Progenitor cell of endocrine pancreas (in vitro differentiated cells): ENCODE results near the gene SYT2. TPM values are rescaled to one million over a fixed set of nuclear protein-coding genes. Genes with fewer than 3 reads are reported as not detected.
"Not testable (repeated sequence)": the region's sequence is repeated elsewhere in the genome, so short reads cannot be mapped to it uniquely, and the experiment has no call there.

Experiments used
- DNase-seq: peaks from one replicate; pipeline ENCODE4 v3.0.0; 2021; ENCODE audit warnings: low spot score; ENCODE audit not compliant: unreplicated experiment
- H3K27ac Mint-ChIP-seq: 2 replicates; pipeline ENCODE4 v1.8.0; 2021; ENCODE audit warnings: mild to moderate bottlenecking, moderate library complexity, mixed read lengths
- H3K27me3 Mint-ChIP-seq: 2 replicates; pipeline ENCODE4 v1.8.0; 2021; ENCODE audit warnings: mixed read lengths
- H3K36me3 Mint-ChIP-seq: 2 replicates; pipeline ENCODE4 v1.8.0; 2022; ENCODE audit warnings: mixed read lengths; ENCODE audit not compliant: insufficient read depth
- H3K4me1 Mint-ChIP-seq: 2 replicates; pipeline ENCODE4 v1.8.0; 2021; ENCODE audit warnings: low read depth, mixed read lengths
- H3K4me3 Mint-ChIP-seq: 2 replicates; pipeline ENCODE4 v1.8.0; 2021; ENCODE audit warnings: low read depth, mild to moderate bottlenecking, moderate library complexity, mixed read lengths
- H3K9me3 Mint-ChIP-seq: 2 replicates; pipeline ENCODE4 v1.8.0; 2021; ENCODE audit warnings: low read depth, mixed read lengths
- CTCF ChIP-seq: fragments of 200-600 bp; sonication (generic); IDR thresholded peaks from one replicate; pipeline ENCODE4 v1.5.0; 2021; ENCODE audit warnings: antibody characterized with exemption, mild to moderate bottlenecking; ENCODE audit not compliant: unreplicated experiment
- total RNA-seq: library from RNA; stranded (reverse); gene quantifications from 2 replicates; pipeline ENCODE4 v1.2.1, GENCODE V29; 2021

Gene SYT2
- total RNA-seq, 1 donor from 2014 or later, result 1.8 TPM

DNA sequence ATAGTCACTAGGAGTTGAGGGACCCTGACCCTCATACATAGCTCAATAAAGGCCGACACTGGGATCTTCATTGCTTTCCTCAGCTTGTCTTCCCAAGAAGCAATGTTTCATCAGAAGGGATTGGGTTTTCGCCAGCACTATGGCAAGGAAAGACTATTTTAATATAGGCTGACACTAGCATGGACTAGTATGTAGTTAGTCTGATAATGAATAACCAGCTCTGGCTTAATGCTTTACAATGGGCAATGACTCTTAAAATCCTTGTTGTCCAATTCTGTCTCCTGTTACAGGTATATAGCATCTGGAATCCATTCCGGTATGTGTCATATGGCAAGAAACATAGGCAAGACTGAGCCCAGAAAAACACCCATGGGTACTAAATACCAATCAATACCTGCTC lies 15.3 kb upstream of the SYT2 start:
- peaks cover 37% of the 10 kb centered on the region for H3K36me3 Mint-ChIP-seq
- no peaks in the 10 kb centered on the region for H3K4me1 Mint-ChIP-seq
- no peaks in the 10 kb centered on the region for H3K9me3 Mint-ChIP-seq

GRCh38 chr1:202723708-202724107 lies 13.5 kb upstream of the SYT2 start:
- H3K27ac Mint-ChIP-seq, result peak overlapping the region; percentile 76
- TF ChIP-seq CTCF, result no peak

More for the DNA sequence above, 15.3 kb upstream of the SYT2 start:
- no peak for DNase-seq
- TF ChIP-seq CTCF, result no peak
- no peak overlapping the region for H3K4me3 Mint-ChIP-seq
- H3K27me3 Mint-ChIP-seq, result no peaks in the 10 kb centered on the region
- no peak overlapping the region for H3K27ac Mint-ChIP-seq

DNA sequence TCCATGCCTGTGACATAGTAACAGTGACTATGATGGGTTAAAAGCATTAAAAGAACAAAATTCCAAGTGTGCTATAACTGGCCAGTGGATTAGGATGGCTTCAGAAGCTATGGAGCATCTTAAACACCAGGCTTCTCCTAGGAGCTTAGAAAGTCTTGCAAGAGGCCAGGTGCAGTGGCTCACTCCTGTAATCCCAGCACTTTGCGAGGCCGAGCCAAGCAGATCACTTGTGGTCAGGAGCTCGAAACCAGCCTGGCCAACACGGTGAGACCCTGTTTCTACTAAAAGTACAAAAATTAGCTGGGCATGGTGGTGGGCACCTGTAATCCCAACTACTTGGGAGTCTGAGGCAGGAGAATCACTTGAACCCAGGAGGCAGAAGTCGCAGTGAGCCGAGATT lies 12.8 kb upstream of the SYT2 start:
- H3K4me3 Mint-ChIP-seq, H3K4me1 Mint-ChIP-seq, DNase-seq, H3K9me3 Mint-ChIP-seq, H3K27ac Mint-ChIP-seq, H3K27me3 Mint-ChIP-seq: not testable (repeated sequence)
- peaks cover 19% of the 10 kb centered on the region for H3K36me3 Mint-ChIP-seq

More at GRCh38 chr1:202723708-202724107, 13.5 kb upstream of the SYT2 start:
- no peak for DNase-seq
- H3K4me3 Mint-ChIP-seq, result no peak overlapping the region
- peaks cover under 1% of the 10 kb centered on the region for H3K27me3 Mint-ChIP-seq
- H3K36me3 Mint-ChIP-seq, result peaks cover 24% of the 10 kb centered on the region
- no peaks in the 10 kb centered on the region for H3K9me3 Mint-ChIP-seq
- H3K4me1 Mint-ChIP-seq, result no peaks in the 10 kb centered on the region

DNA sequence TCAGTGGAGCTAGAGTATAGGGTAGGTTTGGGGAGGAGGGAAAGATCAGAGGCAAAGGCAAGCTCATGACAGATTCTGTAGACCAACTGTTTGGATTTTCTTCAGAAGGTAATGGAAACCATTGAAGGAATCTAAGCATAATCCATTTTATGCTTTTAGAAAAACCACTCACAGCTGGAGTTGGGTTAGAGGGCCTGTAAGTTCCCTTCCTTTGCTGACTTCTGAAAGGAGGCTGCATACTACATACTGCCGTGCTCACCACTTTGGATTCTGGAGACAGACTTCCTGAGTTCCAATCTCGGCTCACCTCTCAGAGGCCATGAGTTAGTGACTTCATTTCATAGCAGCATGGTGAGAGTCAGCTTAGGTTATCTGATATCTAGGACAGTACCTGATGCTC lies 6.4 kb upstream of the SYT2 start:
- no peak for DNase-seq
- Mint-ChIP-seq H3K9me3 (no peaks in the 10 kb centered on the region), H3K4me3 (no peak overlapping the region), H3K27me3 (peaks cover 27% of the 10 kb centered on the region), H3K36me3 (no peaks in the 10 kb centered on the region), H3K27ac (no peak overlapping the region), H3K4me1 (peaks cover 11% of the 10 kb centered on the region)
- no peak for TF ChIP-seq CTCF

GRCh38 chr1:202714202-202714601 lies 3.9 kb upstream of the SYT2 start:
- Mint-ChIP-seq H3K27me3 (peaks cover 43% of the 10 kb centered on the region), H3K4me1 (peaks cover 16% of the 10 kb centered on the region)
- H3K27ac Mint-ChIP-seq, DNase-seq, H3K9me3 Mint-ChIP-seq, H3K36me3 Mint-ChIP-seq, H3K4me3 Mint-ChIP-seq: not testable (repeated sequence)

GRCh38 chr1:202713110-202713509 lies 2.9 kb upstream of the SYT2 start:
- TF ChIP-seq CTCF, result no peak
- Mint-ChIP-seq H3K4me3 (no peak overlapping the region), H3K9me3 (no peaks in the 10 kb centered on the region), H3K27me3 (peaks cover 51% of the 10 kb centered on the region), H3K36me3 (no peaks in the 10 kb centered on the region), H3K27ac (peak overlapping the region; percentile 93), H3K4me1 (peaks cover 18% of the 10 kb centered on the region)
- DNase-seq, result no peak
